Nucleus accumbens (tissue), 56 donors: ENCODE measurements around the gene SMAGP.
"Not testable (repeated sequence)": the region's sequence is repeated elsewhere in the genome, so short reads cannot be mapped to it uniquely, and the experiment has no call there.

Source experiments
- DNase-seq, 56 donors: peaks; one replicate each; lab custom pipeline; 2025; lab: John Stamatoyannopoulos, UW

The SMAGP gene

DNA sequence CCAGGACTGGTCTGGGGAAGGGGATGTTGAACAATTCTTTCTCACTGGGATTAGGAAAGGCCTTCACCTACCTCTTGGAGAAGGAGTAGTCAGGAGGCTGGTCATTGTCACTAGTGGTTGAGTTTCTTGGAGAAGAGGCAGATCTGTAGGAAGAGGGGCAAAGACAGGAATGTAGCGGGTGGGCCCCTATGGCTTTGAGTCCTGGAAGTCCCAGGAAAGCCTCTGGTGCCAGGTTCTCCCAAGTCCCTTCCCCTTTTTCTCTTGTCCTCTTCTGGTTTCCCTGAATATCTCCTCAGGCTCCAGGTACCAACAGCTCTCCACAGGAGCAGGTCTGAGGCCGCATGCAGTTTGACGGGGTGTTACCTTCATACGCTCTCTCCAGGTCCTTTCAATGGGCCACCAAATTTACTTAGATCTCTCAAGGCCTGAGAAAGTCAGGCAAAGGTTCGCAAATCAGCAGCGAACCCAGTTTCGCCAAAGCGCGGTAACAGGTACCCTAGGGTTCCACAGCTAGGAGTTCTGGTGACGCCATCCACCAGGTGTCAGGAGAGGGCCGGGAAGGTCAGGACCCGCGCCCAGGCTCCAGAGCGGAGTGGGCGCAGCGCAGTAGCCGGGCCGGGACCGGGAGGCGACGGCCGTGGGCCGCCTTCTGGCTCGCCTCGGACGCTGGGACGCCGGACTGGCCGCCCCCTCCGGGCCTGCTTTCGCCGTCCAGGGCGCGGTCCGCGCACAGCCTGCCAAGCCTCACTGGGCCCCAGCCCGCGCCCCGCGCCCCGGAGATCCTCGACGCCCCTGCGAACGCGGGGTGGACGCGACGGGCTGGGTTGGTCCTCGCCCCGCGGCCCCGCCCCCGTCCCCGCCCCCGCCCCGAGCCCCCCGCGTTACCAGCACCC lies 795 bp downstream of the SMAGP start:
- DNase-seq = peak in 4 of 56 donors; percentile 4 to 34 (median 9)

DNA sequence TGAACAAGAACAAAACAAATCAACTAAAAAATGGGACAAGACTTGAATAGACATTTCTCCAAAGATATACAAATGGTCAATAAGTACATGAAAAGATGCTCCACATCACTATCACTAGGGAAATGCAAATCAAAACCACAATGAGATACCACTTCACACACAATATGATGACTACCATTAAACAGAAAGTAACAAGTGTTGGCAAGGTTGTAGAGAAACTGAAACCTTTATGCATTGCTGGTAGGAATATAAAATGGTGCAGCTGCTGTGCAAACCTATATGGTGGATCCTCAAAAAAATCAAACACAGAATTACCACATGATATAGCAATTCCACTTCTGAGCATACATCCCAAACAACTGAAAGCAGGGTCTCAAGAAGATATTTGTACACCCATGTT lies 5.2 kb downstream of the SMAGP start:
- no peak for DNase-seq

DNA sequence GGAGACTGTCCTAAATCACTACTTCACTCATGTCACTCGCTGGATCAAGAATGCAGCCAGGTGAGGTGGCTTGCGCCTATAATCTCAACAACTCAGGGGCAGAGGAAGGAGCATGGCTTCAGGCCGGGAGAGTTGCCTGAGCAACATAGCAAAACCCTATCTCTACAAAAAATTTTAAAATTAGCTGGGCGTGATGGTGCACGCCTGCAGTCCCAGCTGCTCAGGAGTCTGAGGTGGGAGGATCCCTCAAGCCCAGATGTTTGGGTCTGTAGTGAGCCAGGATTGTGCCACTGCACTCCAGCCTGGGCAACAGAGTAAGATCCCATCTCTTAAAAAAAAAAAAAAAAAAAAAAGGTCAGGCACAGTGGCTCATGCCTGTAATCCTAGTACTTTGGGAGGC lies 5.9 kb downstream of the SMAGP start:
- no peak for DNase-seq

DNA sequence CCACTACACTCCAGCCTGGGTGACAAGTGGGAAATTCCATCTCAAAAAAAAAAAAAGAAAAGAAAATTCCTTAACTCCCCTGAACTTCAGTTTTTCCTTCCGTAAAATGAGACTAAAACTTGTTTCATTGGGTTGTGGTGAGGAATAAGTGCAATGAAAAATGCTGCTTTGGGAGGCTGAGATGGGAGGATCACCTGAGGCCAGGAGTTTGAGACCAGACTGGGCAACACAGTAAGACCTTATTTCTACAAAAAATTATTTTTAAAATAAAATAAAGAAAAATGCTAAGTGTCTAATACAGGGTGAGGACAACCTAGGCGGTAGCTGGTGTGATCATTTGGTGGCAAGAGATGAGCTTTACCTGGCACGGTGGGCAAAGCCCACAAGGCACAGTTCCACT lies 6.9 kb downstream of the SMAGP start:
- DNase-seq = no peak

DNA sequence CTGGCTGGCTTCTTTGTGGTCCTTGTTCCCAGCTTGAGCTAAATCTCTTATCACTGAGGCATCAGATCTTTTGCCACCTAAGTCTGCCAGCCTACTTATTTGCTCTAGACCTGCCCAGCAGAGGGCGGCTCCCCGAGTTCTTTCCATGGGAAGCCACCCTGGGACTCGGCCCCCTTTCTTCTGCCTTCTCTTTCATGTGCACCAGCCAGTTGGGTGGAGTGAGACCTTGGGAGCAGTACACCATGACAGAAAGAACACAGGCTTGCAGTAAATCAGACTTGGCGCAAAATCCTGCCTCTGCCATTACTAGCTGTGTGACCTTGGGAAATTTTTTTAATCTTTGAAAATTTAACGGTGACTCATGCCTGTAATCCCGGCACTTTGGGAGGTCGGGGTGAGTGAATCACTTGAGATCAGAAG lies 7.4 kb downstream of the SMAGP start:
- peak in 3 of 56 donors; percentile 7 to 33 (median 31) for DNase-seq

DNA sequence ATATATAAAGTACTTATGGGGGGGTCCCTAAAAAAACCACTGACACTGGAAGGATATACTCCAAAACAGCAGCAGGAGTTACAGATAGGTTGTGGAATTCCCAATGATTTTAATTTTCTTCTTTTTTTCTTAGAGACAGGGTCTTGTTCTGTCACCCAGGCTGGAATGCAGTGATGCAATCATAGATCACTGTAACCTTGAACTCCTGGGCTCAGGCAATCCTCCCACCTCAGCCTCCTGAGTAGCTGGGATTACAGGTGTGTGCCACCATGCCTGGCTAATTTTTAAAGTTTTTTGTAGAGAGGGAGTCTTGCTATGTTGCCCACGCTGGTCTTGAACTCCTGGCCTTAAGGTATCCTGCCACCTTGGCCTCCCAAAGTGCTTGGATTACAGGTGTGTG lies 10.6 kb downstream of the SMAGP start:
- DNase-seq = not testable (repeated sequence)

DNA sequence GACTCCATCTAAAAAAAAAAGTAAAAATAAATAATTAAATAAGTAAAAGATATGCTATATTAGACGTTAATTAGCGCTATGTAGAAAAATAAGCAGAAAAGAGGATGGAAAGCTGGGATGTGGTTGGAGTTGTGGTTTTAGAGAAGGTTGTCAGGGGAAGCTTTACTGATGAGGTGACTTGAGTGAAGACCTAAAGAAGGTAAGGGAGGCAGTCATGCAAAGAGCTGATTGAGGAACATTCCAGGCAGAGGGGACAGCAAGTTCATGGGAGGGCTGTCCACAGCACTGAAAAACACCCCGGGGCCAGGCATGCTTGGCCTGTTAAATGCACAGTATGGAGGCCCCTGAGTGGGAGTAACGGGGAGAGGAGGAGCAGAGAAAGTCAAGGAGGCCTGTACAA lies 15.7 kb downstream of the SMAGP start:
- no peak for DNase-seq

DNA sequence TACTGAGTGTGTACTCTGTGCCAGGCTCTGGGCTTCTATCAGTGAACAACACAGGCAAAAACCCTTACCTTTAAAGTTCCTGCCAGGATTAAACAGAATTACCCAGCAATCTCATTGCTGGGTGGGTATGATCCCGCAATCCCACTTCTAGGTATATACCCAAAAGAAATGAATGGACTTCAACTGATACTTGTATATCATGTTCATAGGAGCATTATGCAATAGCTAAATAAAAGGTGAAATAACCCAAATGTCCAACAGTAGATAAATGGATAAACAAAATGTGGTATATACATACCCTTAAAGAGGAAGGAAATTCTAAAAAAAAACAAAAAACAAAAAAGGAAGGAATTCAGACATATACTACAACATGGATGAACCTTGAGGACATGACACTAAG lies 16.9 kb downstream of the SMAGP start:
- no peak for DNase-seq

DNA sequence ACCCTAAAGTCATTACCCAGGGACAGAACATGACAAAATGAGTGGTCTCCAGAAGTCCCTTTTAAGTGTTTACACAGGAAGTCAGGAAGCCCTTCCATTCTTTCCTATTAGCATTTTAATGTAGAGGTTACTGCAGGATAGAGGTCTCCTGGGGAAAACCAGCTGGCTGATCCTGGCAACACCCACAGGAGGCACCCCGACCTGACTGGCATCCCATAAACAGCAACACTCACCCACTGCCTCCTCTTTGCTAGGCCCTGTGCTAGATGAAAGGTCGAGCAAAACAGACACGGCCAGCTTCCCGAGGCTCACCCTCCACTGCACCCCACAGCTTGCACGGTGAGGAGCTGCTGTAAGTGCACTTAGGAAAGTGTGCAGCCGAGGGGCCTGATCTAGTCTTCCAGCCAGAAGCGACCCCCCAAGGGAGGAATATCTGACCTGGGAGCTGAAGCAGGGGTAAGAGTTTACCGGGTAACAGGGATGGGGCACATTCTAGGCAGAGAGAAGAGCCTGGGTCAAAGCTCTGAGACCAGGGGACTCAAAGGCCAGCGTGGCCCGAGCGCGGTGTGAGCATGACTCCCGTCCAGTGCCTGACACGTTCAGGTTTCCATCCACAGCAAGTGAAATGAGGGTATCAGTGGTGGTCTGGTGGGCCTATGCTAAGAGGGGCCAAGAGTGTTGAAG lies 22.6 kb downstream of the SMAGP start:
- no peak for DNase-seq

DNA sequence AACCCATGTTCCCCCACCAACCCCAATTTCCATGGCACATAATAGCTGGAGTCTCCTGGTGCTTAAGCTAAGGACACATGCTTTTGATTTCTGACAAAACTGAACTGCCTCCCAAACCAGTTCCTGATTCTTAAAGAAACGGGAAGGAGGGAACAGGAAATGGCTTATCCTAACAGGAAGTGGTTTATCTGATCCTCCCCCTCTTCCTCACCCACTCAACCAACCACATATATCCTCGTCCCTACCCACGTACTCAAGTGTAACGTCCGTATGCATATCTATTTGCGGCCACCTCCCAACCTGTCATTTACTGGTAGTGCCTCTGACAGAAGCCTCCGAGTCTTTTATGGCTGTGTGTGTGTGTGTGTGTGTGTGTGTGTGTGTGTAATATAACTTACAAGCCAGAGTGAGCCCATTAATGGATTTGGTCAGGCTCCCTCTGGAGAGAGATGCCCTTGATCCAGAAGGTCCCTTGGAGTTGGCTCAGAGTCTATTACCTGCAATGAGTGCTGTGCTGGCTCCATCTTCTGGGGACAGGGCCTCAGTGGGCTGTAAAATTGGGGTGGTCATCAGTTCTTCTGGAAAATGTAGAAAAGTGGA lies 23.9 kb downstream of the SMAGP start:
- DNase-seq = no peak

DNA sequence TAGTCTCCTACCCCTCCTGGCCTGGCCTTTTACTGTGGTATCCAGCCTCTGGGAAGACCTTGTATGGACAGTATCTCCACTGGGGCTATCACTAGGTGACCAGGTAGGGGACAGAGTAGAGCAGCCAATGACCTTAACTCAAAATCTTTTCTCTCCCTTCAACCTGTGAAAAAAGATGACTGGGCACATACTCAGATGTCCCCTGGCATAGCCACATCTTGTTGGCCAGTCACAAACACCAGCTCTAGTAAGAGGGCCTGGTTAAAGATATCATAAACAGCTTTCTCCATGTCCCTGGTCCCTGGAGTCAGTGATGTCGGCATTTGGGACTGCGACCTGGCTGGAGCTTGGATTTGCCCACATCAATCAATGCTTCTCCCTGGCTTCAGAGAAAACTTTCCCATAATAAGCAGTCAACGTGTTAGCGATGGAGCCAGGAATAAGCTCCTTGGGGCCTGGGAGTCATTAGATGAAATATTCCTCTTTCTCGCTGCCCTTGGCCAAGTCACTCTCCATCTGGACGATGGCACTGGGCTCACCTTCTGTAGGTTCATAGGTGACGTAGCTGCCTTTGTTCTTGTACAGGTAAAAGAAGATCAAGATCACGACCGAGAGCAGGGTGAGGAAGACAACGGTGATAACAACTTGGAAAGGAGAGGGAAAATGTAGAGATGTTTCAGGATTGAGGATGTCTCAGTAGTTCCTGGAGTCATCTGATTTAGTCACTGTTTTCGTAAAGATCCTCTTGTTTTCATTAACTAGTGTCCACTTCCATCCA lies 24.6 kb downstream of the SMAGP start:
- DNase-seq = no peak

DNA sequence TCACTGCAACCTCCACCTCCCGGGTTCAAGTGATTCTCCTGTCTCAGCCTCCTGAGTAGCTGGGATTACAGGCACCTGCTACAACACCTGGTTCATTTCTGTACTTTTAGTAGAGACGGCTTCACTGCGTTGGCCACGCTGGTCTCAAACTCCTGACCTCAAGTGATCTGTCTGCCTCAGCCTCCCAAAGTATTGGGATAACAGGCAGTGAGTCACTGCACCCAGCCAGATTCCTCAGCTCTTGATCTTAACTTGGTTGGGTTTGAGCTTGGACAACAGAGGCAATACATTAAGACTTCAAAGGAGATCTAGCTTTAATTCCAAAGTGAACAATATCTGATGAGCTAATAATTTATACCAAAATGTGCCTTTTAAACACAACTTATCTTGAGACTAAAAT lies 25.9 kb downstream of the SMAGP start:
- DNase-seq = no peak

DNA sequence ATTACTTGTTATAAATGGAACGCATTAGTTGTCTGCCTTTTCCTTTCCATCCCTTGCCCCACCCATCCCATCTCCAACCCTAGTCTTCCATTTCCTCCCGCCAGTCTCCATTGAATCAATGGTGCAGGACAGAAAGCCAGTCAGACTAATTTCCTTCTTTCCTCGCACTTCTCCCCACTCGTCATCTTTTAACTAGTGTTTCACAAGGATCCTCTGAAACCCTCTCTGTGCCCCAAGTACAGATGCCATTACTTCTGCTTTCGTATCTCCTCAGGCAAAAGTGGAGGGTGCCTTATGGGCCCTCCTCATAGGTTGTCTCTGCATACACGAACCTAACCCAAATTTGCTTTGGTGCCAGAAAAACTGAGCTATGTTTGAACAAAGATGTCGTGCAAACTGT lies 27.3 kb downstream of the SMAGP start:
- no peak for DNase-seq

DNA sequence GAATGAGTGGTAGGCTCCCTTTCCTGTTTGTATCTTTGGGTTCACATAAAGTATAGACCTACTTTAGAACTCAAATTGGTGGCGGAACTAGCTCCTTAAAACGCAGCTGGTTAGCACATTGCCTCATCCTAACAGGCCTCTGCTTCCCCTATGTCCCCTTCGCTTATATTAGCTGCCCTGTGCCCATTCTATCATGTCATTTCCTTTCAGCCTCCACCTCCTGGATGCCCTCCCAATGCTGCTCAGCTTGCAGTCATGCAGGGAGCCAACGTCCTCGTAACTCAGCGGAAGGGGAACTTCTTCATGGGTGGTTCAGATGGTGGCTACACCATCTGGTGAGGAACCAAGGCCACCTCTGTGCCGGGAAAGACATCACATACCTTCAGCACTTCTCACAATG lies 28.1 kb downstream of the SMAGP start:
- peak in 1 of 56 donors; percentile 6 for DNase-seq

DNA sequence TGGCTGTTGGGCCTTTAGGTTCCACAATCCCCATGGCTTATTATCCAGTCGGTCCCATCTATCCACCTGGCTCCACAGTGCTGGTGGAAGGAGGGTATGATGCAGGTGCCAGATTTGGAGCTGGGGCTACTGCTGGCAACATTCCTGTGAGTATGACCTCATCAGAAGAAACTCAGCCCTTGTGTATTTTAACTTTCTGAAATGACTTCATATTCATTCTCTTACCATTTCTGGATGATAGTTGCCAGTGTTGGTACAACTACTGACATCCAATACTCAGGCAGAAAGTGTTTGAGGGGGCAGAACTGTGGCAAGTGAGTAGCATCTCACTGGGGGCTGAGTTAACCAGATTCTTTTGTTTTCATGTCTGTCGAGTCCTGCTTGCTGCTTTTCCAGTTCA lies 29.2 kb downstream of the SMAGP start:
- no peak for DNase-seq

DNA sequence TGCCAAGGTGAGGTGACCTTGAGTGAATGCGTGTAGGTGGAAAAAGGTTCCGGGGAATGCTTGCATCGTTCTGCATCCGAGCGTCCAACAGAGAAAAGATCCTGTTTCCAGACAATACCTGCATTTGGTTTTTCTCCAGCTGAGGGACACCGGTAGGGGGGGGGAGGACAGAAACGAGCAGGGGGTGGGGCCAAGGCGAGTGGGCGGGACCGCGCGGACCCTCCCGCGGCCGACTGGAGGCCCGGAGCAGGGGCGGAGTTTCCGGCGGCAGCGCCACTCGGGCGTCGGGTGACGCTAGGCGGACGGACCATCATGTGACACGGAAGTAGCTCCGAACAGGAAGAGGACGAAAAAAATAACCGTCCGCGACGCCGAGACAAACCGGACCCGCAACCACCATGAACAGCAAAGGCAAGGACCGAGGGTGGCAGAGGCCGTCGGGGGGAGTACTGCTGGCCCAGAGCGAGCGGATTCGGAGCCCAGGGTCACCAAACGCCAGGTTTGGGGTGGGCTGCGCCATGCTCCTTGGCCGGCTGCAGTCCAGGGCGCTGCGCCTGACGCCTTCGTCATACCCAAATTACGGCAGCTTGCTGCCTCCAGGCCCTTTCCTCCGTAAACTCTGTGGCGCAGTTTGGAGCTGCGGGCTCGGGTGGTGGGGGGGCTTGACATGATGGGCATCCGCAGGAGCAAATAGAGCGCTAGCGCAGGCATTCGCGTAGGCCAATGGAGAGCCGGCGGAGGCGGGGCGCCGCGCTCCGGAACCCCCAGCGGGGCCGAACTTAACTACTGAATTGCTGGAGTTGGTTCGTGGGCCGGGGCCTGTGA lies 31.5 kb downstream of the SMAGP start, which contains the start of gene DAZAP2:
DAZAP2 (plus strand) TSS at position 317 of the 825 bp plus-strand sequence; CDS start at position 399, 82 bp downstream.
- peak; percentile 66 to 98 (median 91) for DNase-seq

DNA sequence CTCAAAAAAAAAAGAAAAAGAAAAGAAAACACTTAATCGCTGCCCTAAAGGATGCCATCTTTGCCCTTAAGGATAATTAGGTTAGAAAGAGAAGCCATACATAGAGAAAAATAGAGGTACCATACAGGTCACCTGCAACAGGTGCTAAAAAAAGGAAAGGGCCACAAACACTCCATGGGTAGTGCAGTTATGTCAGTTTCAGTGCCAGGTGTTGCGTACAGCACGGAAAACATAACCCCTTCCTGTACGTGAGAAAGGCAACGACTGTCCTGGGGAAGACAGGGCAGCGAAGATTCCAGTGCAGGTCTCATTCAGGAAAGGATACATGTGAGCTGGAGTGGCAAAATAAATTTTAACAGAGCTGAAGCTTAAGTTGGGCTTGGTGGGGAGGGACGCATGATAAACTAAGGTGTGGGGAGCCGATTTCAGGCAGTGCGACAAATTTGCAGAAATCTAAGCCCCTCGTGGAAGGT lies 32.1 kb downstream of the SMAGP start:
- DNase-seq = peak in 1 of 56 donors; percentile 61

DNA sequence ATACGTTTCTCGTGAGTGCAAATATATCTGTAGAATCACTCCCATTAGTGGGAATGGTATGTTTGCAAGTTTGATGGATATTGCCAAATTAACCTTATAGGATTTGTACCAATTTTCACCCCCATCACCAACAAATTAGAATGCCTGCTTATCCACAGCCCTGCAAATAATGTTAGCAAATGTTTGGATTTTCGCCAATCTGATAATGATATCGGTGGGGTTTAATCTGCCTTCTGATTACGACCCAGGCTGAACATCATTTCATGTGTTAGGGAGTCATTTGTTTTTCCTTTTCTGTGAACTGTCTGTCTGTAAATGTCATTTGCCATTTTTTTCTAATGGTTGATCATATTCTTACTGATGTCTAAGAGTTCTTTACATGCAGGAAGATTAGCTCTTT lies 35.7 kb downstream of the SMAGP start:
- no peak for DNase-seq

DNA sequence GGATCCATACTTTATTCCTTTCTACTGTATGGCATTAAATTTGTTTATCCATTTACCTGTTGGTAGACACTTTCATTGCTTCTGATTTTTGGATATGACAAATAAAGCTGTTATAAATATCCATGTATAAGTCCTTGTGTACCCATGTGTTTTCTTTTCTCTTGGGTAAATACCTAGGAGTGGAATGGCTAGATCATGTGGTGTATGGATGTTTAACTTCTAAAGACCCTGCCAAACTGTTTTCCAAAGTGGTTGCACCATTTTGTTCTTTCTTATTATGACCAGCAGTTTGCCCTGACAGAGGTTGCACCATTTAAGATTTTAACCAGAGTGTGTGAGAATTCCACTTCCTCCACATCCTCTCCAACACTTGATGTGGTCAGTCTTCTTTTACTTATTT lies 37.6 kb downstream of the SMAGP start:
- no peak for DNase-seq
